SJCRH30 (cell line): ENCODE results near the gene ANKRD31. TPM values are rescaled to one million over a fixed set of nuclear protein-coding genes. Genes with fewer than 3 reads are reported as not detected.

Experiments used
- DNase-seq, 2 experiments: peaks; one replicate each; pipeline ENCODE4 v3.0.0-alpha.2; 2015 to 2020
- H3K27ac ChIP-seq: fragments of 250-450 bp; sonication (Bioruptor Pico); 2 replicates; pipeline ENCODE4 v1.5.1; 2020; ENCODE audit warnings: mild to moderate bottlenecking, moderate library complexity
- H3K27me3 ChIP-seq: fragments of 250-450 bp; sonication (Bioruptor Pico); 2 replicates; pipeline ENCODE4 v1.5.1; 2020; ENCODE audit warnings: mild to moderate bottlenecking, moderate library complexity
- H3K36me3 ChIP-seq: fragments of 250-450 bp; sonication (Bioruptor Pico); 2 replicates; pipeline ENCODE4 v1.5.1; 2020; ENCODE audit warnings: mild to moderate bottlenecking, moderate library complexity
- H3K4me1 ChIP-seq: fragments of 250-450 bp; sonication (Bioruptor Pico); 2 replicates; pipeline ENCODE4 v1.5.1; 2020; ENCODE audit warnings: mild to moderate bottlenecking, moderate library complexity
- H3K4me3 ChIP-seq: fragments of 250-450 bp; sonication (Bioruptor Pico); 2 replicates; pipeline ENCODE4 v1.5.1; 2020; ENCODE audit warnings: mild to moderate bottlenecking, moderate library complexity
- H3K9me3 ChIP-seq: fragments of 250-450 bp; sonication (Bioruptor Pico); replicated peaks from 2 replicates; pipeline ENCODE4 v1.5.1; 2020; ENCODE audit warnings: mild to moderate bottlenecking, moderate library complexity
- total RNA-seq: library from RNA; depleted of rRNA; stranded (reverse); fragments of >200 nt; shearing (Covaris generic); gene quantifications from 2 replicates; pipeline ENCODE4 v1.2.3, GENCODE V29; 2014; rRNA removed

ANKRD31 gene
- total RNA-seq, 1 experiment from 2014 or later: 0.12 TPM

- no peaks in the 10 kb centered on the region for H3K4me1 ChIP-seq
- no peaks in the 10 kb centered on the region for H3K36me3 ChIP-seq
- no peak overlapping the region for H3K27ac ChIP-seq
- H3K9me3 ChIP-seq: no peaks in the 10 kb centered on the region
- DNase-seq: no peak
- no peak overlapping the region for H3K4me3 ChIP-seq
- no peaks in the 10 kb centered on the region for H3K27me3 ChIP-seq
Observed at GRCh38 chr5:75034137-75034739, 202.4 kb downstream of the ANKRD31 start.

DNA sequence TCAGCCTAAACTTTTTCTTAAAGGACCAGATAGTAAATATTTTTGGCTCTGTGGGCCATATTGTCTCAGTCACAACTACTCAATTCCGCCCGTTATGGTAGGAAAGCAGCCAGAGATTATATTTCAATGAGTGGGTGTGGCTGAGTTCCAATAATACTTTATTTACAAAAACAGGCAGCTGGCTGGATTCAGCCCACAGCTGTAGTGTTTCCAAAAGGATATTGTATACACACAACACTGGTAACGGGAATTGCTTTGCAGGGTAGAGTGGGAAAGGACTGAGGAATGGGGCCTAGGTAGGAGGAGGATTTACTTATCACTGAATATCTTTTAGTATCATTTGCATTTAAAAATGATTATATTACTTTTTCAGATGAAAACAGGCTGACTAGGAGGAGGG is 205.3 kb downstream of the ANKRD31 start:
- Histone ChIP-seq H3K9me3 (no peaks in the 10 kb centered on the region), H3K4me1 (no peaks in the 10 kb centered on the region), H3K4me3 (no peak overlapping the region), H3K27ac (no peak overlapping the region), H3K36me3 (no peaks in the 10 kb centered on the region), H3K27me3 (no peaks in the 10 kb centered on the region)
- DNase-seq: no peak

GRCh38 chr5:75028090-75028489 is 208.6 kb downstream of the ANKRD31 start:
- Histone ChIP-seq H3K4me3 (no peak overlapping the region), H3K36me3 (no peaks in the 10 kb centered on the region), H3K9me3 (no peaks in the 10 kb centered on the region), H3K27me3 (no peaks in the 10 kb centered on the region), H3K4me1 (no peaks in the 10 kb centered on the region), H3K27ac (no peak overlapping the region)
- no peak for DNase-seq

- H3K27ac ChIP-seq: no peak overlapping the region
- DNase-seq: no peak
- H3K9me3 ChIP-seq: no peaks in the 10 kb centered on the region
- no peak overlapping the region for H3K4me3 ChIP-seq
- H3K4me1 ChIP-seq: no peaks in the 10 kb centered on the region
- H3K27me3 ChIP-seq: no peaks in the 10 kb centered on the region
- no peaks in the 10 kb centered on the region for H3K36me3 ChIP-seq
Observed at GRCh38 chr5:75023368-75024159, 213.1 kb downstream of the ANKRD31 start.

DNA sequence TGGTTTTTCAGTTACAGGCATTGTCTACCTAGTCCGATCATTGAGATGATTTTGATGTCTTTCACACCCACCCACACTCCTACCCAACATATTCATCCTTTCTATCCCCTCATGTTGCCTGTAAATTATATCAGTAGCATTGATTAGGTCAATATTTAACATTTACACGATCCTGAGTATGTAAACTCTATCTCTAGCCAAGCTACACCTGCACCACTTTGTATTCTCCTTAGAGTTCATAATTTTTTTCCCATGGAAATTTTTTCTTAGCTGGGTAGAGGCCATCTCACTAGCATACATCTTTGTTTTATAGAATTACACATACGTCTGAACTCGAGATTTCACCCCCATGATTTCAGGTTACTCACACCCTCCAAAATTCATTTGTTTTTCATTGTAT is 214.9 kb downstream of the ANKRD31 start:
- DNase-seq: no peak
- Histone ChIP-seq H3K27me3 (no peaks in the 10 kb centered on the region), H3K36me3 (no peaks in the 10 kb centered on the region), H3K9me3 (no peaks in the 10 kb centered on the region), H3K27ac (no peak overlapping the region), H3K4me3 (no peak overlapping the region), H3K4me1 (no peaks in the 10 kb centered on the region)

DNA sequence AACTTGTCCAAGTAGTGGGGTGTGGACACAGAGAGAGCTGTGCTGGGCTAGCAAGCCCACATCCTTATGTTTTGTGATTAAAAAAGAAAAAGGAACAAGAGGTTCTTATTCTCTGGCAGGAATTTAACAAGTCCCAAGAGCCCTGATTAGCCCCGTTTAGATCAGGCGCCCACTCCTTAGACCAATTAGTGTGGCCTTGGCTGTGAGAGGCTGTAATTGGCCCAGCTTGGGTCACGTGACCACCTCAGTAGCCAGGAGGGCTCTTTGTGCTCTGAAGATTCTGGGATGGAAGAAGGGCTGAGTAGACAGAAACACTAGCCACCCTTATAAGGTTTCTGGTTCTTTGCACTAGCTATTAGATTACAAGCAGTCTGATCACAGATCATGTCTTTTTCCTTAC is 215.5 kb downstream of the ANKRD31 start:
- DNase-seq: peak in 1 of 2 experiments; percentile 42
- Histone ChIP-seq H3K9me3 (no peaks in the 10 kb centered on the region), H3K4me1 (no peaks in the 10 kb centered on the region), H3K27me3 (no peaks in the 10 kb centered on the region), H3K27ac (no peak overlapping the region), H3K36me3 (no peaks in the 10 kb centered on the region), H3K4me3 (no peak overlapping the region)

DNA sequence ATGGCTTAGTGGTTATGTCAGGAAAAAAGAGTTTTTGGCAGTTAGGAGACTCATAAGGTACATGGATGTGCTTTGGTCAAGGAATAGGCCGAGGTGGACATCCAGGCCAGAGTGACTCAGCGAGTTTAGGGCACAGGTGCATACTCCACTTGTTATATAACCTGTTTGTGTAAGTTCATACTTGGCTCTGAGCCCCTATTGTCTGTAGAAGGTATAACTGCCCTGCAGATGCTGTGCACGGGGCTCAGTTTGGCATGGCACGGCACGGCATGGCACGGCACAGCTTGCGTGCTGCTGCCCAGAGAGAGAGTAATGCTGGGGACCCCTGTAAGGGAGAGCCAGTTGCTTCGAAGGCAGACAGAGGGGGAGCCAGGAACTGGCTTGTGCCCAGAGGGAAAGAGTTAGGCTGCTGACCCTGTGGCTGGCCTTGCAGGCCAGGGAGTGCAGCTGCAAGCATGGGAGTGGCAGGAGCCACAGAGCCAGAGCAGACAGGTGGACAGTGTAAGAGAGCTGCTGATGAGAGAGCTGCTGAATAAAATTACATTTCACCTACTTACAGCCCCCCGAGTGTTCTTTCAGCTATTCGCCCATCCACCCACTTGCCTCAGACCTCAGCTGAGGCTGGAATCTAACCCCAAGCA is 216.5 kb downstream of the ANKRD31 start:
- Histone ChIP-seq H3K4me3 (no peak overlapping the region), H3K4me1 (no peaks in the 10 kb centered on the region), H3K36me3 (no peaks in the 10 kb centered on the region), H3K27ac (no peak overlapping the region), H3K9me3 (no peaks in the 10 kb centered on the region), H3K27me3 (no peaks in the 10 kb centered on the region)
- no peak for DNase-seq

- no peaks in the 10 kb centered on the region for H3K36me3 ChIP-seq
- DNase-seq: no peak
- no peaks in the 10 kb centered on the region; the same call in 1 of the 2 replicates for H3K4me1 ChIP-seq
- no peaks in the 10 kb centered on the region for H3K9me3 ChIP-seq
- no peak overlapping the region for H3K27ac ChIP-seq
- H3K4me3 ChIP-seq: no peak overlapping the region
- no peaks in the 10 kb centered on the region for H3K27me3 ChIP-seq
Observed at GRCh38 chr5:75018805-75019587, 217.7 kb downstream of the ANKRD31 start.

Other genes with a start within 250 kb of the ANKRD31 start
- gene GCNT4, start 184.3 kb downstream of the ANKRD31 start, total RNA-seq: 0.02 and 0.05 TPM in 2 replicates
- gene HMGCR, start 100.3 kb upstream of the ANKRD31 start, total RNA-seq: 85.6 and 93.6 TPM in 2 replicates